ENCODE data around the gene ARID1B. TPM values are rescaled to one million over a fixed set of nuclear protein-coding genes. Genes with fewer than 3 reads are reported as not detected.
A peak's percentile ranks its signal among the peaks of the same experiment; 100 is the strongest.

The ARID1B gene
- total and polyA plus RNA-seq, 2 of the 4 experiments (the other 2 are of a cell fraction) = 14.5 to 20.1 TPM

- Histone ChIP-seq H4K8ac (ENCODE audit: low read depth in 2 of 2, low read length in 2 of 2) (no peak overlapping the region), H3K4me3 (ENCODE audit: insufficient read depth, low read depth, low read length) (no peak overlapping the region), H2BK15ac (ENCODE audit: low read depth, low read length) (no peak overlapping the region), H3K27ac (ENCODE audit: insufficient read depth, low read length) (no peak overlapping the region), H4K5ac (ENCODE audit: low read depth, low read length) (no peak overlapping the region), H4K20me1 (ENCODE audit: insufficient read depth, low read length) (peaks cover 30% of the 10 kb centered on the region), H3K14ac (replicated peaks; ENCODE audit: low read depth, low read length) (no peak overlapping the region), H3K27me3 (ENCODE audit: control insufficient read depth, insufficient read depth, low read length) (no peaks in the 10 kb centered on the region), H2AK9ac (replicated peaks; ENCODE audit: low read depth, low read length, poor library complexity) (no peak overlapping the region), H3K9me3 (ENCODE audit: control insufficient read depth, insufficient read depth, low read length) (no peaks in the 10 kb centered on the region), H3K36me3 (ENCODE audit: control insufficient read depth, insufficient read depth, low read length) (no peaks in the 10 kb centered on the region), H4K91ac (ENCODE audit: insufficient read depth, low read depth, low read length) (no peak overlapping the region), H2BK20ac (ENCODE audit: low read depth, low read length) (no peak overlapping the region), H3K23ac (ENCODE audit: low read depth, low read length) (no peak overlapping the region), H3K4me1 (ENCODE audit: control insufficient read depth, insufficient read depth, low read length) (peaks cover 5% of the 10 kb centered on the region), H3K9ac (ENCODE audit: low read depth, low read length) (no peak overlapping the region), H3K79me1 (ENCODE audit: low read depth in 1 of 2, low read length in 2 of 2) (peaks cover 30 to 57% of the 10 kb centered on the region in 2 experiments), H3K9me1 (ENCODE audit: insufficient read depth, low read length) (peaks cover 5% of the 10 kb centered on the region), H2BK5ac (ENCODE audit: low read depth, low read length, poor library complexity, severe bottlenecking) (no peak overlapping the region), H3K4me2 (ENCODE audit: low read depth, low read length) (no peak overlapping the region), H2AK5ac (ENCODE audit: low read depth, low read length) (0 out of 2 replicates have a peak overlapping the region, but pooled peaks have one; percentile 16), H3K18ac (ENCODE audit: low read depth, low read length) (no peak overlapping the region), H3K56ac (ENCODE audit: extremely low read depth, insufficient read depth, low read length) (no peak overlapping the region), H2BK120ac (ENCODE audit: low read depth, low read length) (no peak overlapping the region), H3K4ac (ENCODE audit: low read depth, low read length) (no peak overlapping the region), H2AFZ (replicated peaks; ENCODE audit: low read length, poor library complexity) (no peak overlapping the region)
- WGBS, 2 experiments (ENCODE audit: extremely low coverage in 2 of 2, insufficient read length in 1 of 2) = no CpG with 5 or more reads among the region's 4 CpGs
- in situ Hi-C loops (cut with MboI; ENCODE audit: low sequenced_read_pairs) = no loop called here
- dilution Hi-C loops (cut with HindIII; ENCODE audit: low sequenced_read_pairs, unreplicated experiment) = no loop called here
- no TSS peak for BruUV-seq (replicated peaks)
- intact Hi-C loops (cut with micrococcal nuclease) = no loop called here
- ATAC-seq (ENCODE audit: low read depth) = no peak
- TF ChIP-seq, protein P1, sequence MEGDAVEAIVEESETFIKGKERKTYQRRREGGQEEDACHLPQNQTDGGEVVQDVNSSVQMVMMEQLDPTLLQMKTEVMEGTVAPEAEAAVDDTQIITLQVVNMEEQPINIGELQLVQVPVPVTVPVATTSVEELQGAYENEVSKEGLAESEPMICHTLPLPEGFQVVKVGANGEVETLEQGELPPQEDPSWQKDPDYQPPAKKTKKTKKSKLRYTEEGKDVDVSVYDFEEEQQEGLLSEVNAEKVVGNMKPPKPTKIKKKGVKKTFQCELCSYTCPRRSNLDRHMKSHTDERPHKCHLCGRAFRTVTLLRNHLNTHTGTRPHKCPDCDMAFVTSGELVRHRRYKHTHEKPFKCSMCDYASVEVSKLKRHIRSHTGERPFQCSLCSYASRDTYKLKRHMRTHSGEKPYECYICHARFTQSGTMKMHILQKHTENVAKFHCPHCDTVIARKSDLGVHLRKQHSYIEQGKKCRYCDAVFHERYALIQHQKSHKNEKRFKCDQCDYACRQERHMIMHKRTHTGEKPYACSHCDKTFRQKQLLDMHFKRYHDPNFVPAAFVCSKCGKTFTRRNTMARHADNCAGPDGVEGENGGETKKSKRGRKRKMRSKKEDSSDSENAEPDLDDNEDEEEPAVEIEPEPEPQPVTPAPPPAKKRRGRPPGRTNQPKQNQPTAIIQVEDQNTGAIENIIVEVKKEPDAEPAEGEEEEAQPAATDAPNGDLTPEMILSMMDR (conservative IDR thresholded peaks at IDR 0.05; ENCODE audit: low read depth, low read length) = no peak
- TF ChIP-seq CHD1 (IDR thresholded peaks at IDR 0.05; ENCODE audit: low read depth, low read length) = no peak
- no peak for TF ChIP-seq RFX5 (IDR thresholded peaks at IDR 0.05; ENCODE audit: low read depth, low read length)
- no peak for TF ChIP-seq BHLHE40 (IDR thresholded peaks at IDR 0.05; ENCODE audit: low read depth, low read length)
- TF ChIP-seq, protein P2, sequence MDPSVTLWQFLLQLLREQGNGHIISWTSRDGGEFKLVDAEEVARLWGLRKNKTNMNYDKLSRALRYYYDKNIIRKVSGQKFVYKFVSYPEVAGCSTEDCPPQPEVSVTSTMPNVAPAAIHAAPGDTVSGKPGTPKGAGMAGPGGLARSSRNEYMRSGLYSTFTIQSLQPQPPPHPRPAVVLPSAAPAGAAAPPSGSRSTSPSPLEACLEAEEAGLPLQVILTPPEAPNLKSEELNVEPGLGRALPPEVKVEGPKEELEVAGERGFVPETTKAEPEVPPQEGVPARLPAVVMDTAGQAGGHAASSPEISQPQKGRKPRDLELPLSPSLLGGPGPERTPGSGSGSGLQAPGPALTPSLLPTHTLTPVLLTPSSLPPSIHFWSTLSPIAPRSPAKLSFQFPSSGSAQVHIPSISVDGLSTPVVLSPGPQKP (IDR thresholded peaks at IDR 0.05; ENCODE audit: borderline replicate concordance, low read depth, low read length) = no peak
- no peak for TF ChIP-seq MXI1 (IDR thresholded peaks at IDR 0.05; ENCODE audit: borderline replicate concordance, low read depth, low read length)
- TF ChIP-seq NFE2L2 (IDR thresholded peaks at IDR 0.05; ENCODE audit: low read depth, low read length) = no peak
- TF ChIP-seq POLR2A (IDR thresholded peaks at IDR 0.05; ENCODE audit: low read depth, low read length) = no peak
- TF ChIP-seq MAFK (IDR thresholded peaks at IDR 0.05; ENCODE audit: low read depth, low read length) = no peak
- no peak for TF ChIP-seq FOS (IDR thresholded peaks at IDR 0.05; ENCODE audit: low read depth, low read length)
- TF ChIP-seq SMC3 (IDR thresholded peaks at IDR 0.05; ENCODE audit: low read depth, low read length) = no peak
- TF ChIP-seq MAZ (IDR thresholded peaks at IDR 0.05; ENCODE audit: borderline replicate concordance, low read depth, low read length) = no peak
- TF ChIP-seq RCOR1 (IDR thresholded peaks at IDR 0.05; ENCODE audit: insufficient replicate concordance, low read length) = no peak
- TF ChIP-seq RAD21 (IDR thresholded peaks at IDR 0.05; ENCODE audit: low read length) = no peak
- no peak for TF ChIP-seq USF2 (IDR thresholded peaks at IDR 0.05; ENCODE audit: low read depth, low read length)
- TF ChIP-seq CEBPB (IDR thresholded peaks at IDR 0.05; ENCODE audit: low read depth, low read length) = no peak
- DNase-seq = no peak
- ChIA-PET POLR2A (ENCODE audit: unreplicated experiment) (no interaction called here), CTCF (no interaction called here)
Measured at GRCh38 chr6:156967852-156968251, 190.7 kb downstream of the ARID1B start.

All from IMR-90 (cell line).